GM12873 (cell line): Measurements from ENCODE around the gene FBXO40.

ENCODE experiments used
- CTCF ChIP-seq: IDR thresholded peaks from 2 replicates; pipeline ENCODE4 v1.5.1; 2012; ENCODE audit warnings: low read depth, mild to moderate bottlenecking, moderate library complexity, low read length, control low read depth; ENCODE audit not compliant: insufficient read depth; ENCODE audit errors: missing control alignments

The FBXO40 gene, protein sequence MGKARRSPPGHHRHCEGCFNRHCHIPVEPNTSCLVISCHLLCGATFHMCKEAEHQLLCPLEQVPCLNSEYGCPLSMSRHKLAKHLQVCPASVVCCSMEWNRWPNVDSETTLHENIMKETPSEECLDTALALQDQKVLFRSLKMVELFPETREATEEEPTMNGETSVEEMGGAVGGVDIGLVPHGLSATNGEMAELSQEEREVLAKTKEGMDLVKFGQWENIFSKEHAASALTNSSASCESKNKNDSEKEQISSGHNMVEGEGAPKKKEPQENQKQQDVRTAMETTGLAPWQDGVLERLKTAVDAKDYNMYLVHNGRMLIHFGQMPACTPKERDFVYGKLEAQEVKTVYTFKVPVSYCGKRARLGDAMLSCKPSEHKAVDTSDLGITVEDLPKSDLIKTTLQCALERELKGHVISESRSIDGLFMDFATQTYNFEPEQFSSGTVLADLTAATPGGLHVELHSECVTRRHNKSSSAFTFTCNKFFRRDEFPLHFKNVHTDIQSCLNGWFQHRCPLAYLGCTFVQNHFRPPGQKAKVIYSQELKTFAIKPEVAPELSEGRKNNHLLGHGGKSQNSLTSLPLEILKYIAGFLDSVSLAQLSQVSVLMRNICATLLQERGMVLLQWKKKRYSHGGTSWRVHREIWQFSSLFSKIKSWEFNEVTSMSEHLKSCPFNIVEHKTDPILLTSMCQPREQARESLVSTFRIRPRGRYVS

GRCh38 chr3:121592856-121593702, at the start of gene FBXO40:
TSS of gene FBXO40 (plus strand) at chr3:121593379. CDS start at chr3:121620576, 27,197 bp downstream.
- TF ChIP-seq CTCF: no peak

- TF ChIP-seq CTCF: no peak
Observed at GRCh38 chr3:121545049-121545573, 48.1 kb upstream of the FBXO40 start.

DNA sequence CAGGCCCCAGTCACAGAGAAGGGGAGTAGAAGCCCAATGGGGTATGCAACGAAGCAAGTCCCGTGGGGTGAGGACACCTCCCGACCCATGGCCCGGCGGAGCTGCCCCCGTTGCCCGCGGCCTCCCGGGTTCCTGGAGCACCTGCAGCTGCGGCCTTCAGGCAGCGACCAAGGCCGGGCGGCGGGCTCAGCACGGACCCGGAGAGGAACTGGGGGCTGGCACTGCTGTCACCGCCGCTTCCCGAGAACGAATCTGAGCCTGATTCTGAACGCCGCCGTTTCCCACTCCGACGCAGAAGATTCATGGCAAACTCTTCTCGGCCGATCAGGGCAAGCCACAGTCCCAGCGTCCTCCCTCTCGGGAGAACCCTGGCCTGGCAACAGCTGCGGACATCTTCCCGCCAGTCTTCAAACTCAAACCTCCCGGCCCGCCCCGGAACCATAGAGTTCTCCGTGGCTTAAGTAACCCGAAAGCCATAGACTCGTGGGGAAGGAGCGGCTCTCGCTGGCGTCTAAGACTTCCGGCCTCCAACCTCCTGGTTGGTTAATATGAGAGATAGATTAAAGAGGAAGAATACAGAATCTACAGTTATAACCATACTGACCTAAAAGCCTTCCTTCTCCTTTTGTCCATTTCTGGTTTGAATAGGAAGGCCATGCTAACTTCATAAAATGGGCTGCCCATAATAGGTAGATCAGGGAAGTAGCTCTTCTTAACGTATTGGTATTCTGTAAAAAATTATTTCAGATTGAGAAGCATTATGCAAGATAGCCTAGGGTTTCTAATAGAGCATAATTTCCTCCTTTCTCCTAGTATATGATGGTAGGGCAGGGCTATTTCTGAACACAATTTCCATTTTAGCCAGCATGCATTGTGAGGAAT, 47.4 kb upstream of the FBXO40 start, which contains the start of gene POLQ:
POLQ (minus strand) TSS at position 415 of the 882 bp plus-strand sequence; CDS start at position 304, 111 bp downstream.
- no peak for TF ChIP-seq CTCF

- no peak for TF ChIP-seq CTCF
Observed at GRCh38 chr3:121552379-121552778, 40.8 kb upstream of the FBXO40 start.

DNA sequence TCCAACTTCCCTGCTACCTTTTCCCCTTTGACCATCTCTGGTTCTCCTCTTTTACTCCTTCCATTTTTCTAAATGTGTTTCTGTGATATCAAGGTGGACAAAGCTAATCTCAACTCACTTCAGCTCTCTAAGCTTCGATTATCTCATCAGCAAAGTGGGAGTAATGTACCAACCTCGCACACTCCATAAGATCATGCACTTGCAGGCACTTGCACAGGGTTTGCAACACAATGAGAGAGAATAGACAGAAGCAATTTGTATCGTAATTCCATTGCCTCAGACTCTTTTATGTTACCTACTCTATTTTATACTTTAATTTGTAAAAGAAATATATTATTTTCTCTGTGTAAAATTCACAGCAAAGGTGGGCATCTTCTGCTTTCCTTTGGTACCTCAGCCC, 40.4 kb upstream of the FBXO40 start:
- no peak for TF ChIP-seq CTCF

DNA sequence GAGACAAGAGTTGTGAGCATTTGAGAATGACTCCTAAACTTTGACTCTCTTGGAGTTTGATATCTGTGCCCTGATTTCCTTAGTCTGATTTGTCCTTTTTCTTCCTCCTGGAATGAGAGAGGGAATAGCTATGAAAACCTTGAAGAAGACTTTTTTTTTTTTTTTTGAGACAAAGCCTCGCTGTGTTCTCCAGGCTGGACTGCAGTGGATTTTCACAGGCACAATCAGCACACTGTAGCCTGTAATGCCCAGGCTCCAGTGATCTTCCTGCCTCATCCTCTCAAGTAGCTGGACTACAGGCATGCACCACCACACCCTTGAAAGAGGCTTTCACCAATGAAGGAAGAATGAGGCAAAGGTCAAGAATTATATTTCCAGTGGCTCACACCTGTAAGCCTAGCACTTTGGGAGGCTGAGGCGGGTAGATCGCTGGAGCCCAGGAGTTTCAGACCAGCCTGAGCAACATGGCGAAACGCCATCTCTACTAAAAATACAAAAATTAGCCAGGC, 35.7 kb upstream of the FBXO40 start:
- no peak for TF ChIP-seq CTCF
